ENCODE results near the gene NECTIN4.

Gene NECTIN4

GRCh38 chr1:161095230-161095629 is 5.9 kb upstream of the NECTIN4 start:
- H3K4me3 ChIP-seq (ENCODE audit: low read depth, low read length), result no peak overlapping the region
- TF ChIP-seq CTCF (IDR thresholded peaks at IDR 0.05; ENCODE audit: low read depth, low read length), result no peak

- no peak for TF ChIP-seq CTCF (IDR thresholded peaks at IDR 0.05; ENCODE audit: low read depth, low read length)
- no peak overlapping the region for H3K4me3 ChIP-seq (ENCODE audit: low read depth, low read length)
Observed at GRCh38 chr1:161094481-161094880, 5.1 kb upstream of the NECTIN4 start.

GRCh38 chr1:161092621-161093028 is 3.3 kb upstream of the NECTIN4 start:
- TF ChIP-seq CTCF (IDR thresholded peaks at IDR 0.05; ENCODE audit: low read depth, low read length), result no peak

GRCh38 chr1:161091796-161092507 is 2.6 kb upstream of the NECTIN4 start:
- no peak for TF ChIP-seq CTCF (IDR thresholded peaks at IDR 0.05; ENCODE audit: low read depth, low read length)
- no peak overlapping the region for H3K4me3 ChIP-seq (ENCODE audit: low read depth, low read length)

More at GRCh38 chr1:161092621-161093028, 3.3 kb upstream of the NECTIN4 start:
- H3K4me3 ChIP-seq (ENCODE audit: low read depth, low read length), result no peak overlapping the region

GRCh38 chr1:161091093-161091492 is 1.7 kb upstream of the NECTIN4 start:
- no peak overlapping the region for H3K4me3 ChIP-seq (ENCODE audit: low read depth, low read length)
- no peak for TF ChIP-seq CTCF (IDR thresholded peaks at IDR 0.05; ENCODE audit: low read depth, low read length)

- no peak overlapping the region for H3K4me3 ChIP-seq (ENCODE audit: low read depth, low read length)
Observed at GRCh38 chr1:161090617-161091016, 1.3 kb upstream of the NECTIN4 start.

More at GRCh38 chr1:161090617-161091016, 1.3 kb upstream of the NECTIN4 start:
- no peak for TF ChIP-seq CTCF (IDR thresholded peaks at IDR 0.05; ENCODE audit: low read depth, low read length)

Data from WI38 (cell line).